Measurements from ENCODE around the gene PPP1R36.
A peak's percentile ranks its signal among the peaks of the same experiment; 100 is the strongest.
"Not testable (repeated sequence)": the region's sequence is repeated elsewhere in the genome, so short reads cannot be mapped to it uniquely, and the experiment has no call there.

Gene PPP1R36

GRCh38 chr14:64612971-64613666 is 63.4 kb downstream of the PPP1R36 start:
- DNase-seq (no peak), ATAC-seq (no peak)

DNA sequence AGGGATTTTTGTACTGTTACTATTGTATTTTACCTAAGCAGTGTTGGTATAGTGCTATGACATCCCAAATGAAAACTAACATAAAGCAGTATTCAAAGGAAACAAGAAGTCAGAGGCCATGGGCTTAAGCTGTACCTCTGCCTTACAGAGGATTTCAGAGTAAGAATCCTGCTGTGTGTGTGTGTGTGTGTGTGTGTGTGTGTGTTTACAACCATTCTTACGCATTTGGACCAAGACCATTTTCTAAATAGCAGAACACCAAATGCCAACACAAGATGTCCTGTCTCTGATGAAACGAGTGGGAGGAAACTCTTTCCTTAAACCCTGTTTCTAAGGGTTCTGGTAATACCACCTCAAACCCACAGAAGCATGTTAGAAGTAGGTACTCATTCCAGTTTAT is 64.4 kb downstream of the PPP1R36 start:
- DNase-seq (no peak), ATAC-seq (no peak)

DNA sequence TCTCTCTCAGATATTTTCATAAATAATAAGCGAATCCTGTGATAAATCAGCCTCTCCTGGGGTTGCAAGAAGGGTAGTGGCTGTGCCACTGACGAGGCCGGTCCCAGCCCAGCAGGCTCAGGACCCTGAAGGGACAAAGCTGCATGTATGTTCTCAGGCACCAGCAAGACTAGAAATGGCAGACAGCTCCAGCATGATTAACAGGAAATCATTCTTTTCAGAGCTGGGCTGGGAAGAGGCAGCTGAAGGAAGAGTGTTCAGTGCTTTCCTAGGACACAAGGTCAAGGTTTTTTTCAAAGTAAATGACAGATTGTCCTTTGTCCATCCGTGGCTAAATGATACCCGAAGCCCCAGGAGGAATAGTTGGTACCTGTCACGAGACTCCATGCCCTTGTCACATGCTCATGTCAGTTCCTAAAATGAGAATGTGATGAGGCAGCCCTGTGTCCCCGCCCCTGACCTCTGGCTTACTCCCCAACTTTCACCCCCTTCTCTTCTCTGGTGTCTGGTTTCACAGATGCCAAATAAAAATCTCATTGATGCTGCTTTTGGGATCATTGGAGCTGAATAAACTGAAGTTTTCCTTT is 65.1 kb downstream of the PPP1R36 start:
- no peak for DNase-seq

DNA sequence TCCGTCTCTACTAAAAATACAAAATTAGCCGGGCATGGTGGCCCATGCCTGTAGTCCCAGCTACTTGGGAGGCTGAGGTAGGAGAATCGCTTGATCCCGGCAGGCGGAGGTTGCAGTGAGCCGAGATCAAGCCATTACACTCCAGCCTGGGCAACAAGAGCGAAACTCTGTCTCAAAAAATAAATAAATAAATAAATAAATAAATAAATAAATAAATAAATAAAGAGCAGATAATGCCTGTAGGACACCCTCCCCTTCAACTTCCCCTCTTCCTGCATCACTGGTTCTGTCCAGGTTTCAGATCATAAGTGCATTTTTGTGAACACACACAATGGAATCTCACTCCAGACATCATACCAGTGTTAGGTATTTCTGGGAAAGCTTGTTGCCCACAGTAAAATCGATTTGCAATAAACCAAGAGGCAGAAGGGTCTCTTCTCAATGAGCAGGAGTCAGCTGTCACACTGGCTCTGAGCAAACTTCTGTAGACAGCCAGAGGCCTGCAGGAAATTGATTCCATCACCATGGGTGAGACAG is 68.2 kb downstream of the PPP1R36 start:
- not testable (repeated sequence) for DNase-seq, ATAC-seq

More for the DNA sequence above, 65.1 kb downstream of the PPP1R36 start:
- no peak for ATAC-seq

DNA sequence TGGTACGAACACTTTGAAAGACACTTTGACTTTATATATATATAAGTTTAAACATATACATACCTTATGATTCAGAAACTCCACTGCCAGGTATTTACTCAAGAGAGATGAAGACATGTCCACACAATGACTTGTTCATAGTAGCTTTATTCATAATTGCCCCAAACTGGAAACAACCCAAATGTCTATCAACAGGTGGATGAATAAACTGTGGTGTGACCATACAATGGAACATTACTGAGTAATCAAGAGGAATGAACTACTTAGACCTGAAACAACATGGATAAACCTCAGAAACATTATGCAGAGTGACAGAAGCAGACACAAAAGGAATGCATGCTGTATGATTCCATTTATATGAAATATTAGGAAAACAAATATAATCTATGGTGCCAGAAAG is 71.1 kb downstream of the PPP1R36 start:
- DNase-seq (no peak), ATAC-seq (no peak)

DNA sequence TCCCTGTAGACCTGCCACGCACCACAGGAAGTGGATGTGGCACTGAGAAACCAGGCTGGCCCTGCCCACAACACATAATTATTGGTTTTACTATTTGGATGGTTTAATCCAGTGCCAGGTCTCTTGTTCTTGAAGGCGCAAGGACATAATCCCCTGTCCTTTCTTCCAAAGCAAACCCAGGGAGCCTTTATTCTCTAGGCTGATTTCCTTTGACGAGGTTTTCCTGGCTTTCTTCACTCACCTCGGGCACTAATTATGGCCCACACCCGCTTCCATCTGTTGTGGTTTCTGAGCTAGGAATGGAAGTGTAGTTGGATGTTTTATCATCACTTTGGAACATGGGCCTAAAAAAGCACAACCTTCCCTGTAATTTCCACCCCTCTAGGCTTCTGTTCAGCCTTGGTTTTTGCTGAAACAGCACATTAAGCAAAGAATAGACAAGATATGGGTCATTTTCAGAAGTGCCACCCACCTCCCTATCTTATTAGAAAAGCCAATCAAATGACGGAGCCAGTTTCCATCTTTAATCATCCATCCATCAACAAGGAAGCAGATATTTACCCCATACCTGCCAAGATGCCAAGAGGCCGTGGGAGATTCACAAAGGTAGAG is 73.9 kb downstream of the PPP1R36 start:
- no peak for ATAC-seq
- DNase-seq, result no peak

GRCh38 chr14:64625386-64626232 is 75.8 kb downstream of the PPP1R36 start:
- DNase-seq (no peak), ATAC-seq (no peak)

GRCh38 chr14:64628940-64629408 is 79.2 kb downstream of the PPP1R36 start:
- ATAC-seq, result no peak
- no peak for DNase-seq

DNA sequence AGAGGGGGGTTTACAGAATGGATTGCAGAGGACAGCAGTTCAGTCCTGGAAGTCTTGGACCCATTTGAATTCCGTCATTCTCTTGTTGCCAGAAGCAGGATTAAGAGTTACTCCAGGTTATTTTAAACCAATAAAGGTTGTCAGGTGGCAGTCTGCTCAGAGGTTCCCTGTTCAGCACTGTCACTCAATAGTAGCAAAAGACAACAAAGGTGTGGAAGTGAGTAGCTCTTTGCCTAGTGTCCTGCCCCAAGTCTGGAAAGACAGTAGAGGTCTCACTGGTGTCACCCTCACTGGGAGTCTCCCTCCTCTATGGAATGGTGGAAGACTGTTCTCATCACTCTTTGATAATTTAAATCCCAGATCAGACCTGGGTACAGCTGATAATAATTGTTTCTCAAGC is 81.0 kb downstream of the PPP1R36 start:
- DNase-seq (no peak), ATAC-seq (no peak)

- ATAC-seq, DNase-seq: not testable (repeated sequence)
Observed at GRCh38 chr14:64631222-64631621, 81.5 kb downstream of the PPP1R36 start.

DNA sequence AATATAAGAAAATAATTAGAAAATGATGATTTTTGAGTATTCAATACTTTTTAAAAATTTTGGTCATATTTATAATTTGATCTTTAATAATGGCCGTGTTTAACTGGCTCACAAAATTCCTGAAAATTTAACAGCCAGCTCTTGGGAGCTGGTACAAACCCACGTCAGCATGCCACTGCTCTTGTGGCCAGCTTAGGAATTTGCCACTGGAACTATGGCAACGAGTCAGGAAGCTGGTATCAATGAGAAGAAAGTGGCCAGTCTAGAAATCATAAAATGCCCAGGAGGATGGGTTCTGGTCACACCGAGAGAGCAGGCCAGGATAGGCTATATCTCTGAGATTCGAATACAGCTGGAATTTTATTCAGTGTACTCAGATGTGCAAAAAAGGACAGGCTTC is 82.3 kb downstream of the PPP1R36 start:
- no peak for DNase-seq
- no peak for ATAC-seq

DNA sequence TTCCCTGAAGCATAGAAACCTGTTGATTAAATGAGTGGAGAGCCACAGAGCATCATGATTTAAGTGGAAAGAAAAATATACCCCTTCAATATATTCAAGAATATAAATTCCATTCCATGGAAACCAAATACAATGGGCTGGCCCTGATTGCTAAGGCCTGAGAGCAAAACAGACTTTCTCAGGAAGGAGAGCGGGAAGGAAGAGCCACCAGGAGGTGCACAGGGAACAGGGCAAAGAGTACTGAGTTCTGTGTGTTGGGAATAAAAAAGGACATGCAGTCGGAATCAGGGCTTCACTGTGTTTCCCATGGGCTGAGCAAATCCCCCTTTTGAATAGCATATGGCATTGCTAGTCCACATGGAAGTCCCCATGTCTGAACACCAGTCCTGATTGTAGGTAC is 84.8 kb downstream of the PPP1R36 start:
- ATAC-seq, result no peak
- DNase-seq, result no peak

DNA sequence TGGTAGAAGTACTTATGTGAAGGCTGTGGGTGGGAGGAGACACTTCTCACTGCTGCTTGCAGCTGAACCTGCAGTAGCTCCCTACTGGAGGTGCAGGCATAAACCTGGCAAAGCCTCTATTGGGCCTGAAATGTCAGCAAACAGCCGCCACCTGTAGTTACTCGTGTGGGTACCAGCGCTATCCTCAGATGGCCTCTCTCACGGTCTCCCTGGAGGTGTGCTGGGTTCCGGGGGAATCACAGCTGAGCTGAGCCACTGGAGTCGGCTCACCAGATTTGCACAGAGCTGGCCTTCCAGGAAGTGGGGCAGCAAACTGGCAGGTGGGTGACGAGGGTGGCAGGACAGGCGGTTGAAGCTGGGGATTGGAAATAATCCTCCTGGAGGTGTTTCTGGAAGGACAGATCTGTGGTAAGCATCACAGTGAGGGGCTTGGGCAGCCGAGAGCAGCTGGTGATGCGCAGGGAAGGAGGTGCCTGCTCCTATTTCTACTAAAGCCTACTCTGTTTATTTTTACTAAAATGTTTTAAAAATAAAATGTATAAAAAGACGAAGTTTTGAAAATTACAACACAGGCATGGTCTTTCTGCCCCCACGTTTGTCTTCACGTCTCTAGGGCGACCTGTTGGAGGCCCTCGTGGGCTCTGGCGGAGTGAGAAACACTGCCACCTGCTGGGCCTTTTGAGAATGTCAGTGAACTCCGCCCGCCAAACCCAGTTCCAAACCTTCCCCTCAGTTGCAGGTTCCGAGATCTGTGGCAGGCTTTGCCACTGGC is 86.6 kb downstream of the PPP1R36 start:
- peak; percentile 78 for DNase-seq
- ATAC-seq, result peak; percentile 93

DNA sequence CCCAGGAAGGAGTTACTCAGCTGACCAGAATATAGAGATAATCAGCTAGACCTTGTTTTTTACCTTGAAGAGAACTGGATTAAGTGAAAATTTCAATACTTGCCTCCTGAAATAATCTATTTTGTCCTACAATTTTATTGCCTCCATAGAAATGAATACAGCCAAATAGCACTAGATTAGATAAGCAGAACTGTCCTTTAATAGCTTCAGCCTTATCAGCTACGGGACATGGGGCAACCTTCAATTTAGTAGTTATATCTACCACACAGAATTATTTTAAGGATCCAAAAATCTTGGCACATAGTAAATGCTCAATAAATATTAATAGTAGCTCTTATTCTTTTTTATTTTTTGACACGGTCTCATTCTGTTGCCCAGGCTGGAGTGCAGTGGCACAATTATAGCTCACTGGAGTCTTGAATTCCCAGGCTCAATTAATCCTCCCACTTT is 87.2 kb downstream of the PPP1R36 start:
- no peak for ATAC-seq

GRCh38 chr14:64637735-64638473 is 88.1 kb downstream of the PPP1R36 start:
- DNase-seq, result no peak
- no peak for ATAC-seq

More for the DNA sequence above, 87.2 kb downstream of the PPP1R36 start:
- no peak for DNase-seq

DNA sequence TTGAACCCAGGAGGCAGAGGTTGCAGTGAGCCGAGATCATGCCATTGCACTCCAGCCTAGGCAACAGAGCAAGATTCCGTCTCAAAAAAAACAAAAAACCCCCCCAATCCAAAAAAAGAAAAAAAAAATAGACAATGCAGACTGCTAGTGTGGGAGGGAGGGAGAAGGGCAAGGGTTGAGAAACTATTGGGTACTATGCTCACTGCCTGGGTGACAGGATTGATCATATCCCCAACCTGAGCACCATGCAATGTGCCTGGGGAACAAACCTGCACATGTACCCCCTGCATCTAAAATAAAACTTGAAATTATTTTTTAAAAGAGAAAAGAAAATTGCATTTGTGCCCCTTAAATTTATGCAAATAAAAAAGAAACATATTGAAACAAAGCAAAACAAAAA is 88.9 kb downstream of the PPP1R36 start:
- ATAC-seq (no peak), DNase-seq (no peak)
